Liver (tissue), 9 donors: ENCODE data around the gene CABP4. TPM values are rescaled to one million over a fixed set of nuclear protein-coding genes. Genes with fewer than 3 reads are reported as not detected.

Source experiments
- DNase-seq: peaks from one replicate; pipeline ENCODE4 v3.0.0-alpha.2; 2017; ENCODE audit warnings: low spot score
- H3K27ac ChIP-seq, 2 donors: one replicate each; pipeline ENCODE4 v1.7.0; 2013; ENCODE audit warnings: inconsistent platforms in 2 of 2, low read length in 2 of 2, control low read depth in 1 of 2, low read depth in 1 of 2, mild to moderate bottlenecking in 1 of 2
- H3K27me3 ChIP-seq, 4 donors: one replicate each; pipeline versions ENCODE4 v1.6.1 to v1.7.0; 2013; ENCODE audit warnings: low read length in 3 of 4, inconsistent platforms in 1 of 4, mild to moderate bottlenecking in 1 of 4, moderate library complexity in 1 of 4; ENCODE audit not compliant: control insufficient read depth in 4 of 4, insufficient read depth in 4 of 4
- H3K36me3 ChIP-seq, 4 donors: one replicate each; pipeline versions ENCODE4 v1.6.1 to v1.7.0; 2013; ENCODE audit warnings: low read length in 3 of 4, mild to moderate bottlenecking in 3 of 4, low read depth in 1 of 4, moderate library complexity in 1 of 4; ENCODE audit not compliant: control insufficient read depth in 4 of 4, insufficient read depth in 3 of 4
- H3K4me1 ChIP-seq, 4 donors: one replicate each; pipeline versions ENCODE4 v1.6.1 to v1.7.0; 2013; ENCODE audit warnings: low read length in 3 of 4, mild to moderate bottlenecking in 3 of 4, moderate library complexity in 1 of 4; ENCODE audit not compliant: control insufficient read depth in 4 of 4, insufficient read depth in 4 of 4
- H3K4me3 ChIP-seq, 3 donors: one replicate each; pipeline versions ENCODE4 v1.6.1 to v1.7.0; 2013; ENCODE audit warnings: low read length in 3 of 3, control low read depth in 1 of 3, low read depth in 1 of 3, mild to moderate bottlenecking in 1 of 3
- H3K9ac ChIP-seq, 2 donors: one replicate each; pipeline ENCODE4 v1.7.0; 2013; ENCODE audit warnings: low read length in 2 of 2, mild to moderate bottlenecking in 2 of 2, moderate library complexity in 2 of 2, control low read depth in 1 of 2, low read depth in 1 of 2
- H3K9me3 ChIP-seq, 4 donors: one replicate each; pipeline versions ENCODE4 v1.6.1 to v1.7.0; 2013; ENCODE audit warnings: low read length in 3 of 4; ENCODE audit not compliant: control insufficient read depth in 4 of 4
- EGR1 ChIP-seq, 2 donors: IDR thresholded peaks; 2 replicates each; pipeline ENCODE4 v1.6.1; 2016 to 2018; ENCODE audit warnings: antibody characterized with exemption in 2 of 2, low read depth in 2 of 2
- FOXA1 ChIP-seq: IDR thresholded peaks from 2 replicates; pipeline ENCODE4 v1.6.1; 2016; ENCODE audit warnings: antibody characterized with exemption
- FOXA2 ChIP-seq: IDR thresholded peaks from 2 replicates; pipeline ENCODE4 v1.6.1; 2016; ENCODE audit warnings: antibody characterized with exemption
- HNF4G ChIP-seq: IDR thresholded peaks from 2 replicates; pipeline ENCODE4 v1.6.1; 2016; ENCODE audit warnings: antibody characterized with exemption
- NR2F2 ChIP-seq: IDR thresholded peaks from 2 replicates; pipeline ENCODE4 v1.6.1; 2016; ENCODE audit warnings: antibody characterized with exemption
- SP1 ChIP-seq: IDR thresholded peaks from 2 replicates; pipeline ENCODE4 v1.6.1; 2018; ENCODE audit warnings: antibody characterized with exemption, mild to moderate bottlenecking
- YY1 ChIP-seq: IDR thresholded peaks from 2 replicates; pipeline ENCODE4 v1.6.1; 2016; ENCODE audit warnings: antibody characterized with exemption, mild to moderate bottlenecking
- WGBS: extraction: QIAGEN DNeasy Blood & Tissue Kit; methylation state at CpG from one replicate; pipeline ENCODE4 v1.1.7; 2013; 5-methylcytosine and 5-hydroxymethylcytosine counted together
- polyA plus RNA-seq, 2 donors: library from polyadenylated mRNA; stranded (reverse) in 1 of 2; unstranded in 1 of 2; fragments of 200-250 nt in 1 of 2; fragments of >200 nt in 1 of 2; fragmentation: Nextera tagmentation in 1 of 2; extraction: Ambion mirVana in 1 of 2; gene quantifications; one replicate each; pipeline versions ENCODE4 v1.2.1 to v1.2.3, GENCODE V29; 2013 to 2015
- total RNA-seq, 2 donors: library from RNA; depleted of rRNA; stranded (reverse); fragments of >200 nt; gene quantifications; one replicate each; pipeline ENCODE4 v1.2.3, GENCODE V29; 2014
- TF ChIP-seq, protein P1 (sequence below): IDR thresholded peaks from 2 replicates; pipeline ENCODE4 v1.6.1; 2016; ENCODE audit warnings: antibody characterized with exemption
- TF ChIP-seq, protein P2 (sequence below): IDR thresholded peaks from 2 replicates; pipeline ENCODE4 v1.6.1; 2016; ENCODE audit warnings: antibody characterized with exemption, mild to moderate bottlenecking
- TF ChIP-seq, protein P3 (sequence below): fragments of 150-350 bp; IDR thresholded peaks from 2 replicates; pipeline ENCODE4 v1.5.1; 2017; ENCODE audit warnings: improper control_type of control experiment, low read depth, low read length; ENCODE audit not compliant: missing input control
- TF ChIP-seq, protein P4 (sequence below): IDR thresholded peaks from 2 replicates; pipeline ENCODE4 v1.6.1; 2016; ENCODE audit warnings: antibody characterized with exemption
- TF ChIP-seq, protein P5 (sequence below): IDR thresholded peaks from 2 replicates; pipeline ENCODE4 v1.6.1; 2016; ENCODE audit warnings: antibody characterized with exemption
- donor health status: healthy.
- donor health status: healthy.
- donor health status: healthy.
- donor health status: healthy.
- donor health status: healthy.

The CABP4 gene
- total and polyA plus RNA-seq, 4 donors, result 0.85 to 2.9 (median 1.6) TPM

DNA sequence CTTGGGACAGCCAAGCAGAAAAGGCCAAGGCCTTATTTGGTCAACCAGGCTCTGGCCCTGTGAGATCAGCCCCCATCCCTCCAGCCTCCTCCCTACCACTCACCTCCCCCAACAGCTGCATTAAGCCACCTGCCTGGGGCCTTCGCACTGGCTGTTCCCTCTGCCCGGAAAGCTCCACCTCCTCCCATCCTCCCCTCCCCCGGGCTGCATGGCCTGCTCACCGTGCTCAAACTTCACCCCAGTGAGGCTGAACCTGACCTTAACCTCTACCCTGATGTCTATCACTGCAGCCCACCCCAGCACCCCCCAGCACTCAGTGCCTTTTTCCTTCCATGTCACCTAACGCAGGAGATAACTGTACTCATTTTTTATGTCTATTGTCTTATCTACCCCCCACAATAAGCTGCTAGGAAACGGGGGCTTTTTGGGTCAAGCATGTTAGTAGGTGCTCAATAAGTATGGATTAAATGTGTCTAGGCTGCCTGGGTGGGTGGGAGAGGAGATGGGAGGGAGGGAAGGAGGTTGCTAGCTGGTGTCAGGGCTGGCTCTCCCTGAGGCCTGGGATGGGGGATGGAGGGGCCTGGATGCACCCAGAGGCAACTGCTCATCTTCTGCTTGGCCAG lies 18.6 kb upstream of the CABP4 start:
- TF ChIP-seq SP1 (no peak), EGR1 (IDR thresholded peaks at IDR 0.05; ENCODE audit: low read depth in 2 of 2) (no peak), FOXA1 (no peak), FOXA2 (no peak), NR2F2 (no peak), HNF4G (no peak), YY1 (no peak)
- TF ChIP-seq, protein P1, sequence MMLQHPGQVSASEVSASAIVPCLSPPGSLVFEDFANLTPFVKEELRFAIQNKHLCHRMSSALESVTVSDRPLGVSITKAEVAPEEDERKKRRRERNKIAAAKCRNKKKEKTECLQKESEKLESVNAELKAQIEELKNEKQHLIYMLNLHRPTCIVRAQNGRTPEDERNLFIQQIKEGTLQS, result no peak
- TF ChIP-seq, protein P2, sequence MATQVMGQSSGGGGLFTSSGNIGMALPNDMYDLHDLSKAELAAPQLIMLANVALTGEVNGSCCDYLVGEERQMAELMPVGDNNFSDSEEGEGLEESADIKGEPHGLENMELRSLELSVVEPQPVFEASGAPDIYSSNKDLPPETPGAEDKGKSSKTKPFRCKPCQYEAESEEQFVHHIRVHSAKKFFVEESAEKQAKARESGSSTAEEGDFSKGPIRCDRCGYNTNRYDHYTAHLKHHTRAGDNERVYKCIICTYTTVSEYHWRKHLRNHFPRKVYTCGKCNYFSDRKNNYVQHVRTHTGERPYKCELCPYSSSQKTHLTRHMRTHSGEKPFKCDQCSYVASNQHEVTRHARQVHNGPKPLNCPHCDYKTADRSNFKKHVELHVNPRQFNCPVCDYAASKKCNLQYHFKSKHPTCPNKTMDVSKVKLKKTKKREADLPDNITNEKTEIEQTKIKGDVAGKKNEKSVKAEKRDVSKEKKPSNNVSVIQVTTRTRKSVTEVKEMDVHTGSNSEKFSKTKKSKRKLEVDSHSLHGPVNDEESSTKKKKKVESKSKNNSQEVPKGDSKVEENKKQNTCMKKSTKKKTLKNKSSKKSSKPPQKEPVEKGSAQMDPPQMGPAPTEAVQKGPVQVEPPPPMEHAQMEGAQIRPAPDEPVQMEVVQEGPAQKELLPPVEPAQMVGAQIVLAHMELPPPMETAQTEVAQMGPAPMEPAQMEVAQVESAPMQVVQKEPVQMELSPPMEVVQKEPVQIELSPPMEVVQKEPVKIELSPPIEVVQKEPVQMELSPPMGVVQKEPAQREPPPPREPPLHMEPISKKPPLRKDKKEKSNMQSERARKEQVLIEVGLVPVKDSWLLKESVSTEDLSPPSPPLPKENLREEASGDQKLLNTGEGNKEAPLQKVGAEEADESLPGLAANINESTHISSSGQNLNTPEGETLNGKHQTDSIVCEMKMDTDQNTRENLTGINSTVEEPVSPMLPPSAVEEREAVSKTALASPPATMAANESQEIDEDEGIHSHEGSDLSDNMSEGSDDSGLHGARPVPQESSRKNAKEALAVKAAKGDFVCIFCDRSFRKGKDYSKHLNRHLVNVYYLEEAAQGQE, result no peak
- TF ChIP-seq, protein P3, sequence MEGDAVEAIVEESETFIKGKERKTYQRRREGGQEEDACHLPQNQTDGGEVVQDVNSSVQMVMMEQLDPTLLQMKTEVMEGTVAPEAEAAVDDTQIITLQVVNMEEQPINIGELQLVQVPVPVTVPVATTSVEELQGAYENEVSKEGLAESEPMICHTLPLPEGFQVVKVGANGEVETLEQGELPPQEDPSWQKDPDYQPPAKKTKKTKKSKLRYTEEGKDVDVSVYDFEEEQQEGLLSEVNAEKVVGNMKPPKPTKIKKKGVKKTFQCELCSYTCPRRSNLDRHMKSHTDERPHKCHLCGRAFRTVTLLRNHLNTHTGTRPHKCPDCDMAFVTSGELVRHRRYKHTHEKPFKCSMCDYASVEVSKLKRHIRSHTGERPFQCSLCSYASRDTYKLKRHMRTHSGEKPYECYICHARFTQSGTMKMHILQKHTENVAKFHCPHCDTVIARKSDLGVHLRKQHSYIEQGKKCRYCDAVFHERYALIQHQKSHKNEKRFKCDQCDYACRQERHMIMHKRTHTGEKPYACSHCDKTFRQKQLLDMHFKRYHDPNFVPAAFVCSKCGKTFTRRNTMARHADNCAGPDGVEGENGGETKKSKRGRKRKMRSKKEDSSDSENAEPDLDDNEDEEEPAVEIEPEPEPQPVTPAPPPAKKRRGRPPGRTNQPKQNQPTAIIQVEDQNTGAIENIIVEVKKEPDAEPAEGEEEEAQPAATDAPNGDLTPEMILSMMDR, result no peak
- TF ChIP-seq, protein P4, sequence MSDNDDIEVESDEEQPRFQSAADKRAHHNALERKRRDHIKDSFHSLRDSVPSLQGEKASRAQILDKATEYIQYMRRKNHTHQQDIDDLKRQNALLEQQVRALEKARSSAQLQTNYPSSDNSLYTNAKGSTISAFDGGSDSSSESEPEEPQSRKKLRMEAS, result no peak
- TF ChIP-seq, protein P5, sequence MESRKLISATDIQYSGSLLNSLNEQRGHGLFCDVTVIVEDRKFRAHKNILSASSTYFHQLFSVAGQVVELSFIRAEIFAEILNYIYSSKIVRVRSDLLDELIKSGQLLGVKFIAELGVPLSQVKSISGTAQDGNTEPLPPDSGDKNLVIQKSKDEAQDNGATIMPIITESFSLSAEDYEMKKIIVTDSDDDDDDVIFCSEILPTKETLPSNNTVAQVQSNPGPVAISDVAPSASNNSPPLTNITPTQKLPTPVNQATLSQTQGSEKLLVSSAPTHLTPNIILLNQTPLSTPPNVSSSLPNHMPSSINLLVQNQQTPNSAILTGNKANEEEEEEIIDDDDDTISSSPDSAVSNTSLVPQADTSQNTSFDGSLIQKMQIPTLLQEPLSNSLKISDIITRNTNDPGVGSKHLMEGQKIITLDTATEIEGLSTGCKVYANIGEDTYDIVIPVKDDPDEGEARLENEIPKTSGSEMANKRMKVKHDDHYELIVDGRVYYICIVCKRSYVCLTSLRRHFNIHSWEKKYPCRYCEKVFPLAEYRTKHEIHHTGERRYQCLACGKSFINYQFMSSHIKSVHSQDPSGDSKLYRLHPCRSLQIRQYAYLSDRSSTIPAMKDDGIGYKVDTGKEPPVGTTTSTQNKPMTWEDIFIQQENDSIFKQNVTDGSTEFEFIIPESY, result no peak
- Histone ChIP-seq H3K4me3 (peak overlapping the region in 1 of 3 donors; percentile 7), H3K36me3 (peaks cover 3 to 47% (median 8%) of the 10 kb centered on the region in 4 donors), H3K27me3 (no peaks in the 10 kb centered on the region), H3K4me1 (peaks cover 0 to 12% (median 3%) of the 10 kb centered on the region in 4 donors), H3K9ac (peak overlapping the region in 1 of 2 donors; percentile 53), H3K27ac (peak overlapping the region in 1 of 2 donors; percentile 31), H3K9me3 (no peaks in the 10 kb centered on the region)
- 57% methylated on average over 6 of the region's 6 CpGs for WGBS
- no peak for DNase-seq

DNA sequence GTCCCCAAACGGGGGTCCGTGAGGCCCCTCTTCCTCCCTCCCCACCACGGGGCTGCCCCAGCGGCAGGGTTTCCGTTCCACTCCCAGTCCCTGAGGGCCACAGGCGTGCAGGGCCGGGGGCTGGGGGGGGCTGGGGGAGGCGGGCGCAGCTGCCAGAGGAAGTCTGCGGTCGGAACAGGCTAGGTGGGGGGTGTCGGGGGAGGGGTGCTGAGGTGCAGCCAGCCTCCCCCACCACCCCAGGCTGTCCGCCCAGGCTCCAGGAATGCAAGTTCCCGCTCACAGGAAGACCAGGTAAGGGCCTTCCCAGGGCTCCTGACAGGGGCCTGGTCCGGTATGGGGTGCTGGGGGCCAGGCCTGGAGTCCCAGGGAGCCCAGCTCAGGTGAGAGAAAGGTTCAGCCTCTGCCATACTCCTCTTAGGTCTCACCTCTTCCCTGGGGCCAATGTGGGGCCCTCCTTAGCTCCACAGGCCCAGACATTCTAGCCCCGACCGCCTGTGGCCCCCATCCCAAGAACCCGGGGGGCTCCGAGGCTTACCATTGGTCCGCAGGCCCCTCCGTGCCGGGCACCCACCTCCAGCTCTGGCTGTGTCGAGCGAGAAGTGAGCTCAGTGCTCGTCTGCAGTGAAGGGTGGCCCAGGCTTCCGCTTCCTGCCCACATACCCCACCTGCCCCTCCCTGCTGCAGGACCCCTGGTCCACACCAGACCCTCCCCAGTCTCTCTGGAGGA lies 17.9 kb upstream of the CABP4 start, which contains the start of gene PTPRCAP:
TSS of gene PTPRCAP (minus strand) at position 601 of the 727 bp plus-strand sequence. CDS start at position 538, 63 bp downstream.
- Histone ChIP-seq H3K9ac (peak within 1 kb of the TSS in 1 of 2 donors; percentile 53), H3K4me3 (peak within 1 kb of the TSS in 2 of 3 donors; percentile 7 to 17), H3K9me3 (no peaks in the 10 kb centered on the region), H3K27me3 (no peaks in the 10 kb centered on the region), H3K4me1 (peaks cover 0 to 13% (median 5%) of the 10 kb centered on the region in 4 donors), H3K27ac (peak within 1 kb of the TSS in 1 of 2 donors; percentile 59), H3K36me3 (peaks cover 3 to 40% (median 8%) of the 10 kb centered on the region in 4 donors)
- TF ChIP-seq YY1, result no peak
- TF ChIP-seq NR2F2, result no peak
- WGBS, result 74% methylated on average over 26 of the region's 26 CpGs
- no peak for DNase-seq
